K562 treated with DMSO at 1 percent for 48 hours (cell line): ENCODE measurements around the gene FAM72C. TPM values are rescaled to one million over a fixed set of nuclear protein-coding genes. Genes with fewer than 3 reads are reported as not detected.

ENCODE experiments used
- total RNA-seq: library from RNA; unstranded; fragments of 300-600 nt; gene quantifications from 2 replicates; pipeline ENCODE4 v1.2.3, GENCODE V29; 2022; ENCODE audit warnings: low replicate concordance; ENCODE audit errors: extremely low read depth

Gene FAM72C
- not detected in 2 replicates for total RNA-seq

DNA sequence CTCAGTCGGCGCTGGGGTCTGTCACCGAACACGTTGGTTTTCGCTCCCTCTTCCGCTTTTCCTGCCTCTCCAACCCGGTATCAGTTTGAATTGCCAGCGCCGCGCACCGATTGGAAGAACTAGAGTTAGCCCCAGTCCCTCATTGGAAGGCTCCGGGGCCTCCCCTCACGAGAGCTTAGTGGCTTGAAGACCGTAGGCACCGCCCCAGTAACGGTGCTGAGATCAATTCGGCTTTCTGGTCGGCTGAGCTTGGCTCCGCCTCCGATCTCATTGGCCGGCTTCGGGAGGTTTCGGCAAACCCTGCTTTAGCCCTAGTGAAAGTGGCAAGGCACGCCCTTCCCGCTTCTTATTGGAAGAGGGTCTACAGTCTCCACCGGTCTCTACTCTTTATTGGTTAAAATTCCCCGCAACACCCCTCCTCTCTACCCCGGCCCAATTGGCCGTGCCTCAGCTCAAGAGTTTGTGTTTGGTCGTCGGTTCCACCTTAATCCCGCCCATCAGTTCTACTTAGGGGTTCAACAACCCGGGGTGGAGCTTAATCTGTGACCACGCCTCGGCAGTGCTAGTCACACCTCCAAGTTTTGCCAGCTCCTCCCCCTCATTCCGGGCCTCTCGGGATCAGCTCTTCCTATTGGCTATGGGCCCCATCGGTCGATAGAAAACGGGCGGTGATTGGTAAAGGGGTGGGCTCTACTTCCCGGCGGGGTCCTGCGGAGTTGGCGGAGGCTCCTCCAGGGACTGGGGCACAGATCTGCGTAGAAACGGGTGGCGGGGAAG is at the start of gene FAM72C:
Gene FAM72C (minus strand): TSS at position 63 of the 777 bp plus-strand sequence. CDS start 845 bp downstream, outside the sequence.

